Progenitor cell of endocrine pancreas (in vitro differentiated cells): Measurements from ENCODE around the gene MAPK14. TPM values are rescaled to one million over a fixed set of nuclear protein-coding genes. Genes with fewer than 3 reads are reported as not detected.

Experiments
- DNase-seq: peaks from one replicate; pipeline ENCODE4 v3.0.0; 2021; ENCODE audit warnings: low spot score; ENCODE audit not compliant: unreplicated experiment
- H3K27ac Mint-ChIP-seq: 2 replicates; pipeline ENCODE4 v1.8.0; 2021; ENCODE audit warnings: mild to moderate bottlenecking, moderate library complexity, mixed read lengths
- H3K27me3 Mint-ChIP-seq: 2 replicates; pipeline ENCODE4 v1.8.0; 2021; ENCODE audit warnings: mixed read lengths
- H3K36me3 Mint-ChIP-seq: 2 replicates; pipeline ENCODE4 v1.8.0; 2022; ENCODE audit warnings: mixed read lengths; ENCODE audit not compliant: insufficient read depth
- H3K4me1 Mint-ChIP-seq: 2 replicates; pipeline ENCODE4 v1.8.0; 2021; ENCODE audit warnings: low read depth, mixed read lengths
- H3K4me3 Mint-ChIP-seq: 2 replicates; pipeline ENCODE4 v1.8.0; 2021; ENCODE audit warnings: low read depth, mild to moderate bottlenecking, moderate library complexity, mixed read lengths
- H3K9me3 Mint-ChIP-seq: 2 replicates; pipeline ENCODE4 v1.8.0; 2021; ENCODE audit warnings: low read depth, mixed read lengths
- CTCF ChIP-seq: fragments of 200-600 bp; sonication (generic); IDR thresholded peaks from one replicate; pipeline ENCODE4 v1.5.0; 2021; ENCODE audit warnings: antibody characterized with exemption, mild to moderate bottlenecking; ENCODE audit not compliant: unreplicated experiment
- total RNA-seq: library from RNA; stranded (reverse); gene quantifications from 2 replicates; pipeline ENCODE4 v1.2.1, GENCODE V29; 2021

MAPK14 gene
- total RNA-seq, 1 donor from 2014 or later: 43.7 TPM

GRCh38 chr6:36068586-36068985, 41.0 kb downstream of the MAPK14 start:
- DNase-seq: no peak
- H3K9me3 Mint-ChIP-seq: no peaks in the 10 kb centered on the region
- peak overlapping the region; percentile 33 for H3K27ac Mint-ChIP-seq
- H3K27me3 Mint-ChIP-seq: no peaks in the 10 kb centered on the region
- peaks cover 42% of the 10 kb centered on the region for H3K4me1 Mint-ChIP-seq
- H3K36me3 Mint-ChIP-seq: peaks cover 2% of the 10 kb centered on the region
- no peak overlapping the region for H3K4me3 Mint-ChIP-seq
- no peak for TF ChIP-seq CTCF

- H3K4me3 Mint-ChIP-seq: no peak overlapping the region
- no peaks in the 10 kb centered on the region for H3K27me3 Mint-ChIP-seq
- no peak overlapping the region for H3K27ac Mint-ChIP-seq
- no peak for TF ChIP-seq CTCF
- DNase-seq: no peak
- H3K36me3 Mint-ChIP-seq: peaks cover 3% of the 10 kb centered on the region
- H3K4me1 Mint-ChIP-seq: peaks cover 42% of the 10 kb centered on the region
- no peaks in the 10 kb centered on the region for H3K9me3 Mint-ChIP-seq
These were observed 42.0 kb downstream of the MAPK14 start for GRCh38 chr6:36069573-36069972.

GRCh38 chr6:36070252-36070651, 42.6 kb downstream of the MAPK14 start:
- no peak for TF ChIP-seq CTCF
- DNase-seq: no peak
- Mint-ChIP-seq H3K4me1 (peaks cover 35% of the 10 kb centered on the region), H3K4me3 (no peak overlapping the region), H3K36me3 (peaks cover 2% of the 10 kb centered on the region), H3K9me3 (no peaks in the 10 kb centered on the region), H3K27ac (no peak overlapping the region), H3K27me3 (no peaks in the 10 kb centered on the region)

- Mint-ChIP-seq H3K27ac (no peak overlapping the region), H3K4me1 (peaks cover 24% of the 10 kb centered on the region), H3K9me3 (no peaks in the 10 kb centered on the region), H3K27me3 (no peaks in the 10 kb centered on the region), H3K36me3 (peaks cover 2% of the 10 kb centered on the region), H3K4me3 (no peak overlapping the region)
- no peak for DNase-seq
- TF ChIP-seq CTCF: no peak
These were observed 43.7 kb downstream of the MAPK14 start for GRCh38 chr6:36071281-36071680.

- no peak overlapping the region for H3K4me3 Mint-ChIP-seq
- DNase-seq: no peak
- no peaks in the 10 kb centered on the region for H3K27me3 Mint-ChIP-seq
- no peaks in the 10 kb centered on the region for H3K9me3 Mint-ChIP-seq
- TF ChIP-seq CTCF: no peak
- H3K36me3 Mint-ChIP-seq: peaks cover 2% of the 10 kb centered on the region
- peaks cover 20% of the 10 kb centered on the region for H3K4me1 Mint-ChIP-seq
- no peak overlapping the region for H3K27ac Mint-ChIP-seq
These were observed 44.1 kb downstream of the MAPK14 start for GRCh38 chr6:36071714-36072113.
